D721Med (cell line): ENCODE results near the gene PCIF1.

Experiments
- DNase-seq: peaks from one replicate; pipeline ENCODE4 v3.0.0; 2011; ENCODE audit warnings: low spot score; ENCODE audit not compliant: insufficient read length
- FAIRE-seq: peaks from 2 replicates; lab custom pipeline; 2011; peaks lifted over from hg19 to GRCh38; lab: Jason Lieb, UNC
- TF ChIP-seq, protein P1 (sequence below): IDR thresholded peaks from 2 replicates; pipeline ENCODE4 v1.5.1; 2012; ENCODE audit warnings: mild to moderate bottlenecking, control low read depth; ENCODE audit not compliant: insufficient read depth; ENCODE audit errors: missing control alignments

PCIF1 gene

GRCh38 chr20:45912344-45912682 lies 22.2 kb upstream of the PCIF1 start:
- no peak for FAIRE-seq
- TF ChIP-seq, protein P1, sequence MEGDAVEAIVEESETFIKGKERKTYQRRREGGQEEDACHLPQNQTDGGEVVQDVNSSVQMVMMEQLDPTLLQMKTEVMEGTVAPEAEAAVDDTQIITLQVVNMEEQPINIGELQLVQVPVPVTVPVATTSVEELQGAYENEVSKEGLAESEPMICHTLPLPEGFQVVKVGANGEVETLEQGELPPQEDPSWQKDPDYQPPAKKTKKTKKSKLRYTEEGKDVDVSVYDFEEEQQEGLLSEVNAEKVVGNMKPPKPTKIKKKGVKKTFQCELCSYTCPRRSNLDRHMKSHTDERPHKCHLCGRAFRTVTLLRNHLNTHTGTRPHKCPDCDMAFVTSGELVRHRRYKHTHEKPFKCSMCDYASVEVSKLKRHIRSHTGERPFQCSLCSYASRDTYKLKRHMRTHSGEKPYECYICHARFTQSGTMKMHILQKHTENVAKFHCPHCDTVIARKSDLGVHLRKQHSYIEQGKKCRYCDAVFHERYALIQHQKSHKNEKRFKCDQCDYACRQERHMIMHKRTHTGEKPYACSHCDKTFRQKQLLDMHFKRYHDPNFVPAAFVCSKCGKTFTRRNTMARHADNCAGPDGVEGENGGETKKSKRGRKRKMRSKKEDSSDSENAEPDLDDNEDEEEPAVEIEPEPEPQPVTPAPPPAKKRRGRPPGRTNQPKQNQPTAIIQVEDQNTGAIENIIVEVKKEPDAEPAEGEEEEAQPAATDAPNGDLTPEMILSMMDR: no peak

DNA sequence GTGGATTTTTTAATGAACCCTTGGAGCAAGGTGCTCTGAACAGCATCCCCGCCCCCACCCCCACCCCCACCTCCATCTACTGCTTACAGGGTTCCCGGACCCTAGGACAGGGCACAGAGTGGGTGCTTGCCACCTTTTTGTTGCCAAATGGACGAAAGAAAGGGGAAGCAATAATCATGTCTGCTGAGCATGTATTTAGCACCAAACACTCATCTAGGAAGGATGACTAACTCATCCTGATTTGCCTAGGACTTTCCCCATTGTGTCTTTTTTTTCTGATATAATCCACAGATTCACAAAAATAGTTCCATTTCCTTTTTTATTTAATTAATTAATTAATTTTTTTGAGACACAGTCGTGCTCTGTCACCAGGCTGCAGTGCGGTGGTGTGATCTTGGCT lies 21.4 kb upstream of the PCIF1 start:
- DNase-seq (no peak), FAIRE-seq (no peak)
- TF ChIP-seq, protein P1: no peak

More at GRCh38 chr20:45912344-45912682, 22.2 kb upstream of the PCIF1 start:
- DNase-seq: no peak

DNA sequence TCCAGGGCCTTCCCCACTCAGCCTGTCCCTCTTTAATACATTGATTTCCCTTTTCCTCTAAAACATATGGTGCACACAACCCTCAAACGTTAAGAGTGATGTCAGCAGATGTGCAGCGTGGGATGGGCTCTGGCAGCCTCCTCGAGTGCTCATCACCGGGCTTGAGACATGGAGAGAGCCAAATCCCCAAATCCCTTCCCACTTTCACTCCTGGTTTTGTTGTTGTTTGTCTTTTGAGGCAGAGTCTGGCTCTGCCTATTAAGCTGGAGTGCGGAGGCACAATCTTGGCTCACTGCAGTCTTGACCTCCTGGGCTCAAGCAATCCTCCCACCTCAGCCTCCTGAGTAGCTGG lies 16.7 kb upstream of the PCIF1 start:
- TF ChIP-seq, protein P1: no peak
- DNase-seq (no peak), FAIRE-seq (no peak)

- DNase-seq (no peak), FAIRE-seq (no peak)
- TF ChIP-seq, protein P1: no peak
Measured at GRCh38 chr20:45918182-45918737, 16.2 kb upstream of the PCIF1 start.

DNA sequence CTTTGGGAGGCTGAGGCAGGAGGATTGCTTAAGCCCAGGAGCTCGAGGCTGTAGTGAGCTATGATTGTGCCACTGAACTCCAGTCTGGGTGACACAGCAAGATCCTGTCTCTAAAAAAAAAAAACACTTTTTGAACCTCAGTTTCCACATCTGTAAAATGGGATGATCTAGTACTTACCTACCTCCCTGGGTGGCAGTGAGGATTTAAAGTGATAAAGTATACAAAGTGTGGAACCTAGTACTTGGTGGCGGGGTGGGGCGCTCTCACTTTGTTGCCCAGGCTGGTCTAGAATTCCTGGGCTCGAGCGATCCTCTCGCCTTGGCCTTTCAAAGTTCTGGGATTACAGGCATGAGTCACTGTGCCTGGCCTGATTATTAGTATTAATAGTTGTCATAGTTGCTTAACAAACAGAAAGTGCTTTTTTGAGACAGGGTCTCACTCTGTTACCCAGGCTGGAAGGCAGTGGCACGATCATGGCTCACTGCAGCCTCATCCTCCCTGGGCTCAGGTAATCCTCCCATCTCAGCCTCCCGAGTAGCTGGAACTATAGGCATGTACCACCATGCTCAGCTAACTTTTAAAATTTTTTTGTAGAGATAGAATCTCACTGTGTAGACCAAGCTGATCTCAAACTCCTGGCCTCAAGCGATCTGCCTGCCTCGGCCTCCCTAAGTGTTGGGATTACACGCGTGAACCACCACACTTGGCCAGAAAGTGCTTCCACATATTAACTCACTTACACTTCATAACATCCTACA lies 15.5 kb upstream of the PCIF1 start:
- no peak for FAIRE-seq
- TF ChIP-seq, protein P1: no peak

DNA sequence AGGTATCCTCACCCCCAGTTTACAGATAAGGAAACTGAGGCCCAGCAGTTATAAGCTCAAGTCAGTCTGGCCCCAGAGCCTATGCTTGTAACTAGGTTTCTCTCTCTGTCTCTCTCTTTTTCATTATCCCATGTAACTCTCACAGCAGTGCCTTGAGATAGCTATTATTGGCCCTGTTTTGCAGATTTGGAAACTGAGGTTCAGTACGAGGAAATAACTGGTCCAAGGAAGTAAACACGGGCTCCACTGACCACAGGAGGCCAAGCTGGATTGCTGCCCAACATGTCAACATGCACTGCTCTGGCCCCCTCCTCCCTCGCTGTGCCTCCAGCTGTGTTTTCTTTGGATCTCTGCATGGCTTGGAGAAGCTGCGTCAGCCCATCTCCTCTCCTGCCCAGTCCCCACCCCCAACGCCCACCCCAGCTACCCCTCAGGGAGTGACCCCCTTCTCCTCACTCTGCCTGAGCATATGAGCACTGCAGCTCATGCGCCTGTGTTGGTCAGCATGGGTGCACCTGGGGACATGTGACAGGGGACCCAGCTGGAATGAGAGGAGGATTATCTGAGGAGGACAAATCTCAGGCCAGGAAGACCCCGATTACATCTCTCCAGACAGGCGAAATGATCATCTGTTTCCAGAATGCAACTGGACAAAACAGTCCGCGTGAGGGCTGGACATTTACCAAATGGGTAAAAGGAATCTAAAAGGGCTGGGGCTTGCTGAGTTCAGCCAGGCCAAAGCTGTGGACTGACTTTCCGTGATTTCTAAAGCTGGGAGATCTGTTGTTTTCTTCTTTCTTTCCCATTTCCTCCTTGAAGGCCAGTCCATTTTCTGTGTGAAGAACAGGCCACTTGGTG lies 14.7 kb upstream of the PCIF1 start:
- no peak for FAIRE-seq
- no peak for DNase-seq
- TF ChIP-seq, protein P1: no peak

More for the DNA sequence above, 15.5 kb upstream of the PCIF1 start:
- DNase-seq: no peak
